ENCODE results near the gene RGS7. TPM values are rescaled to one million over a fixed set of nuclear protein-coding genes. Genes with fewer than 3 reads are reported as not detected.

The RGS7 gene
- total RNA-seq, 2 experiments from 2014 or later: not detected

- Histone ChIP-seq H3K4me3 (ENCODE audit: low read depth, low read length, poor library complexity, severe bottlenecking) (no peak overlapping the region), H4K20me1 (ENCODE audit: insufficient read depth, low read length) (no peaks in the 10 kb centered on the region), H3K36me3 (ENCODE audit: insufficient read depth, low read length) (no peaks in the 10 kb centered on the region), H3K79me2 (ENCODE audit: insufficient read depth, low read depth, low read length) (no peaks in the 10 kb centered on the region), H3K9me3 (ENCODE audit: low read length) (no peaks in the 10 kb centered on the region), H3K9me2 (ENCODE audit: insufficient read depth, low read length) (no peaks in the 10 kb centered on the region), H3K4me1 (ENCODE audit: insufficient read depth, low read length, poor library complexity, severe bottlenecking) (no peaks in the 10 kb centered on the region), H3K27ac (ENCODE audit: low read depth, low read length, poor library complexity, severe bottlenecking) (no peak overlapping the region), H2AFZ (ENCODE audit: low read length) (no peak overlapping the region), H3K4me2 (ENCODE audit: low read length) (no peak overlapping the region)
- intact Hi-C loops (cut with micrococcal nuclease; ENCODE audit: unreplicated experiment): no loop called here
- no peak for TF ChIP-seq EZH2phosphoT487 (IDR thresholded peaks at IDR 0.05; ENCODE audit: borderline replicate concordance, low read depth, low read length)
- TF ChIP-seq, protein P1, sequence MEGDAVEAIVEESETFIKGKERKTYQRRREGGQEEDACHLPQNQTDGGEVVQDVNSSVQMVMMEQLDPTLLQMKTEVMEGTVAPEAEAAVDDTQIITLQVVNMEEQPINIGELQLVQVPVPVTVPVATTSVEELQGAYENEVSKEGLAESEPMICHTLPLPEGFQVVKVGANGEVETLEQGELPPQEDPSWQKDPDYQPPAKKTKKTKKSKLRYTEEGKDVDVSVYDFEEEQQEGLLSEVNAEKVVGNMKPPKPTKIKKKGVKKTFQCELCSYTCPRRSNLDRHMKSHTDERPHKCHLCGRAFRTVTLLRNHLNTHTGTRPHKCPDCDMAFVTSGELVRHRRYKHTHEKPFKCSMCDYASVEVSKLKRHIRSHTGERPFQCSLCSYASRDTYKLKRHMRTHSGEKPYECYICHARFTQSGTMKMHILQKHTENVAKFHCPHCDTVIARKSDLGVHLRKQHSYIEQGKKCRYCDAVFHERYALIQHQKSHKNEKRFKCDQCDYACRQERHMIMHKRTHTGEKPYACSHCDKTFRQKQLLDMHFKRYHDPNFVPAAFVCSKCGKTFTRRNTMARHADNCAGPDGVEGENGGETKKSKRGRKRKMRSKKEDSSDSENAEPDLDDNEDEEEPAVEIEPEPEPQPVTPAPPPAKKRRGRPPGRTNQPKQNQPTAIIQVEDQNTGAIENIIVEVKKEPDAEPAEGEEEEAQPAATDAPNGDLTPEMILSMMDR (conservative IDR thresholded peaks at IDR 0.05; ENCODE audit: low read length): no peak
- POLR2A ChIA-PET: no interaction called here
- CTCF ChIA-PET (ENCODE audit: unreplicated experiment): no interaction called here
- no TSS peak for BruUV-seq (replicated peaks)
- no peak for DNase-seq (ENCODE audit: low spot score)
Observed at GRCh38 chr1:240743705-240744104, 613.3 kb downstream of the RGS7 start.

- POLR2A ChIA-PET: interaction anchor here (1.1 to 1.6 kb wide), 3 partner anchors 9 to 384 kb away, joined by 3 to 5 read pairs (median 4); no protein-coding TSS in a partner anchor
- H2AFZ ChIP-seq (ENCODE audit: low read length): no peak overlapping the region
- H3K4me1 ChIP-seq (ENCODE audit: insufficient read depth, low read length, poor library complexity, severe bottlenecking): no peaks in the 10 kb centered on the region
- no peak for DNase-seq (ENCODE audit: low spot score)
- no peak overlapping the region for H3K4me2 ChIP-seq (ENCODE audit: low read length)
- intact Hi-C loops (cut with micrococcal nuclease; ENCODE audit: unreplicated experiment): loop anchor here (10.0 kb wide), 1 partner anchor 205 kb away; no protein-coding TSS in a partner anchor
- no peaks in the 10 kb centered on the region for H3K9me3 ChIP-seq (ENCODE audit: low read length)
- H4K20me1 ChIP-seq (ENCODE audit: insufficient read depth, low read length): no peaks in the 10 kb centered on the region
- no peaks in the 10 kb centered on the region for H3K9me2 ChIP-seq (ENCODE audit: insufficient read depth, low read length)
- CTCF ChIA-PET (ENCODE audit: unreplicated experiment): no interaction called here
- no peaks in the 10 kb centered on the region for H3K79me2 ChIP-seq (ENCODE audit: insufficient read depth, low read depth, low read length)
- H3K36me3 ChIP-seq (ENCODE audit: insufficient read depth, low read length): no peaks in the 10 kb centered on the region
- H3K27ac ChIP-seq (ENCODE audit: low read depth, low read length, poor library complexity, severe bottlenecking): no peak overlapping the region
- H3K4me3 ChIP-seq (ENCODE audit: low read depth, low read length, poor library complexity, severe bottlenecking): no peak overlapping the region
- no TSS peak for BruUV-seq (replicated peaks)
- TF ChIP-seq, protein P1 (conservative IDR thresholded peaks at IDR 0.05; ENCODE audit: low read length): no peak
- TF ChIP-seq EZH2phosphoT487 (IDR thresholded peaks at IDR 0.05; ENCODE audit: borderline replicate concordance, low read depth, low read length): no peak
Observed at GRCh38 chr1:240739754-240740153, 617.3 kb downstream of the RGS7 start.

DNA sequence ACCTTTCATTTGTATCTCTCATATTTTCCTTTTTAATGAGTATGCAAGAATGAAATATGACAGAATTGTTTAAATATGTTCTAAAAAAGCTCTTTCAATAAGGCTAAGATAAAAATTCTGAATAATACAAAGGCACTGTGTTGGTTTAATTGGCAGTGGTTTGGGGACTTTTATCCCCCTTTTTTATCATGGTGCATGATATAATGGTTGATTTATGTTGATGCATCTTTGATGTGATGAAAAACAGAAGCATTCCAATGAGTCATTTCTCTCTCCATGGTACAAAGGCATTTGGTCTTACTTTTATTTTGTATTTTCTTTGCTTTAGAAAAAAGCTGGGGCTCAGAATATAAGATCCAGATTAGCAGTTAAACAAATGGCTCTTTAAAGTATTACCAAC is 617.9 kb downstream of the RGS7 start:
- Histone ChIP-seq H3K27ac (ENCODE audit: low read depth, low read length, poor library complexity, severe bottlenecking) (no peak overlapping the region), H3K4me1 (ENCODE audit: insufficient read depth, low read length, poor library complexity, severe bottlenecking) (no peaks in the 10 kb centered on the region), H3K79me2 (ENCODE audit: insufficient read depth, low read depth, low read length) (no peaks in the 10 kb centered on the region), H3K9me2 (ENCODE audit: insufficient read depth, low read length) (no peaks in the 10 kb centered on the region), H3K4me3 (ENCODE audit: low read depth, low read length, poor library complexity, severe bottlenecking) (no peak overlapping the region), H3K4me2 (ENCODE audit: low read length) (no peak overlapping the region), H2AFZ (ENCODE audit: low read length) (no peak overlapping the region), H3K9me3 (ENCODE audit: low read length) (no peaks in the 10 kb centered on the region), H3K36me3 (ENCODE audit: insufficient read depth, low read length) (no peaks in the 10 kb centered on the region), H4K20me1 (ENCODE audit: insufficient read depth, low read length) (no peaks in the 10 kb centered on the region)
- POLR2A ChIA-PET: interaction anchor here (1.1 to 1.2 kb wide), 2 partner anchors 19 to 385 kb away, joined by 3 to 4 read pairs; no protein-coding TSS in a partner anchor
- no peak for DNase-seq (ENCODE audit: low spot score)
- CTCF ChIA-PET (ENCODE audit: unreplicated experiment): no interaction called here
- intact Hi-C loops (cut with micrococcal nuclease; ENCODE audit: unreplicated experiment): loop anchor here (10.0 kb wide), 1 partner anchor 206 kb away; no protein-coding TSS in a partner anchor
- TF ChIP-seq, protein P1 (conservative IDR thresholded peaks at IDR 0.05; ENCODE audit: low read length): no peak
- TF ChIP-seq EZH2phosphoT487 (IDR thresholded peaks at IDR 0.05; ENCODE audit: borderline replicate concordance, low read depth, low read length): no peak
- no TSS peak for BruUV-seq (replicated peaks)
